ENCODE measurements around the gene GNG7.
A peak's percentile ranks its signal among the peaks of the same experiment; 100 is the strongest.

The GNG7 gene

GRCh38 chr19:2613507-2614295 lies 88.8 kb downstream of the GNG7 start:
- TF ChIP-seq CTCF (IDR thresholded peaks at IDR 0.05; ENCODE audit: poor library complexity, severe bottlenecking), result peak; percentile 76
- no peak for ATAC-seq (ENCODE audit: low read depth)
- no peak for DNase-seq (ENCODE audit: low spot score)
- Histone ChIP-seq H3K9me3 (ENCODE audit: severe bottlenecking) (peaks cover 2% of the 10 kb centered on the region), H3K27me3 (ENCODE audit: insufficient read depth, poor library complexity, severe bottlenecking) (no peaks in the 10 kb centered on the region), H3K4me1 (ENCODE audit: insufficient read depth, poor library complexity, severe bottlenecking) (peaks cover 9% of the 10 kb centered on the region), H3K36me3 (ENCODE audit: low read depth) (no peaks in the 10 kb centered on the region), H3K4me3 (ENCODE audit: severe bottlenecking) (no peak overlapping the region), H3K27ac (ENCODE audit: poor library complexity, severe bottlenecking) (no peak overlapping the region)

GRCh38 chr19:2612619-2613249 lies 89.8 kb downstream of the GNG7 start:
- H3K9me3 ChIP-seq (ENCODE audit: severe bottlenecking), result peaks cover 2% of the 10 kb centered on the region
- H3K36me3 ChIP-seq (ENCODE audit: low read depth), result no peaks in the 10 kb centered on the region
- H3K4me3 ChIP-seq (ENCODE audit: severe bottlenecking), result no peak overlapping the region
- DNase-seq (ENCODE audit: low spot score), result no peak
- H3K4me1 ChIP-seq (ENCODE audit: insufficient read depth, poor library complexity, severe bottlenecking), result peaks cover 3% of the 10 kb centered on the region
- no peak overlapping the region for H3K27ac ChIP-seq (ENCODE audit: poor library complexity, severe bottlenecking)
- no peak for TF ChIP-seq CTCF (IDR thresholded peaks at IDR 0.05; ENCODE audit: poor library complexity, severe bottlenecking)
- no peaks in the 10 kb centered on the region for H3K27me3 ChIP-seq (ENCODE audit: insufficient read depth, poor library complexity, severe bottlenecking)
- no peak for ATAC-seq (ENCODE audit: low read depth)

- Histone ChIP-seq H3K4me3 (ENCODE audit: severe bottlenecking) (no peak overlapping the region), H3K27me3 (ENCODE audit: insufficient read depth, poor library complexity, severe bottlenecking) (no peaks in the 10 kb centered on the region), H3K36me3 (ENCODE audit: low read depth) (no peaks in the 10 kb centered on the region), H3K9me3 (ENCODE audit: severe bottlenecking) (peaks cover 2% of the 10 kb centered on the region), H3K27ac (ENCODE audit: poor library complexity, severe bottlenecking) (peak overlapping the region; percentile 47), H3K4me1 (ENCODE audit: insufficient read depth, poor library complexity, severe bottlenecking) (peaks cover under 1% of the 10 kb centered on the region)
- DNase-seq (ENCODE audit: low spot score), result no peak
- ATAC-seq (ENCODE audit: low read depth), result 0 out of 3 replicates have a peak, but pooled peaks have one; percentile 17
- peak; percentile 47 for TF ChIP-seq CTCF (IDR thresholded peaks at IDR 0.05; ENCODE audit: poor library complexity, severe bottlenecking)
Measured at GRCh38 chr19:2611483-2612464, 90.7 kb downstream of the GNG7 start.

- peak; percentile 88 for TF ChIP-seq CTCF (IDR thresholded peaks at IDR 0.05; ENCODE audit: poor library complexity, severe bottlenecking)
- H3K36me3 ChIP-seq (ENCODE audit: low read depth), result no peaks in the 10 kb centered on the region
- peaks cover 2% of the 10 kb centered on the region for H3K9me3 ChIP-seq (ENCODE audit: severe bottlenecking)
- peak overlapping the region; percentile 47 for H3K27ac ChIP-seq (ENCODE audit: poor library complexity, severe bottlenecking)
- H3K4me3 ChIP-seq (ENCODE audit: severe bottlenecking), result peak overlapping the region; percentile 7
- peak; percentile 95 for ATAC-seq (ENCODE audit: low read depth)
- H3K4me1 ChIP-seq (ENCODE audit: insufficient read depth, poor library complexity, severe bottlenecking), result no peaks in the 10 kb centered on the region
- H3K27me3 ChIP-seq (ENCODE audit: insufficient read depth, poor library complexity, severe bottlenecking), result no peaks in the 10 kb centered on the region
- peak; percentile 86 for DNase-seq (ENCODE audit: low spot score)
Measured at GRCh38 chr19:2610637-2611482, 91.6 kb downstream of the GNG7 start.
